ENCODE measurements around the gene BUB1B.
A peak's percentile ranks its signal among the peaks of the same experiment; 100 is the strongest.
"Not testable (repeated sequence)": the region's sequence is repeated elsewhere in the genome, so short reads cannot be mapped to it uniquely, and the experiment has no call there.

BUB1B gene

DNA sequence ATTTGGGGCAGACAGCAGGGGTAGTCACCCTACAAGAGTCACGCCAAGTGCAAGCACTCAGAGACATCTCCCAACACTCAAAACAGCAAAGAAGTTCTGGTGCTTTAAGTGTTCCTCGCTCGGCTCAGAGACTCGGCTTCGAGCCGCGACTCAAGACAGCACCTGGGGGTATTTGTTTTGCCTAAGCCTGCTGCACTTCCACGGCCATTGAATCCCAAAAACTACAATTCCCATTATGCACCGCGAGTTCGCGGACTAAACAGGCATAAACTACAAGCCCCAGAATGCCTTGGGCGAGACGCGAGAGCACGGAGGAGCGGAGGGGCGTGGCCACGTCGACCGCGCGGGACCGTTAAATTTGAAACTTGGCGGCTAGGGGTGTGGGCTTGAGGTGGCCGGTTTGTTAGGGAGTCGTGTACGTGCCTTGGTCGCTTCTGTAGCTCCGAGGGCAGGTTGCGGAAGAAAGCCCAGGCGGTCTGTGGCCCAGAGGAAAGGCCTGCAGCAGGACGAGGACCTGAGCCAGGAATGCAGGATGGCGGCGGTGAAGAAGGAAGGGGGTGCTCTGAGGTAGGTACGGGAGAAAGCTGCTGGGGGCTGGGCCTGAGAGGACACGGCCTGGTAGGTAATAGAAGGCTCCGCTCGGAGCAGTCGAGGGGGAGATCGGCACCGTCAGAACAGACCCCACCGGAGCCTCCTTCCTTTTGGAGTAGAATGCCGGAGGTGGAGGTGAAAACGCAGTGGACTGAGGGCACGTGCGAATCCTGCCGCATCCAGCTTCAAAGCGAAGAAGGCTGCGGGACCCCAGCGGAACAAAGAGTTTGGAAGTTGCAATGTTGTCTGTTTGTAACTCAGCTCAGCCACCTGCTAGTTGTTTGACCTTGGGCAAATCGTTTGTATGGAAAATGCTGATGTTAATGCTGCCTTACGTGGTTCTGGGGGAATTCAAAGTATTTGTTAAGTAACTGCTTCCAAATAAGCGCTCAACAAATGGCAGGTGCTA lies at the start of gene BUB1B:
BUB1B (plus strand) TSS at position 381 of the 1,000 bp plus-strand sequence; CDS start at position 533, 152 bp downstream.
- TF ChIP-seq CTCF (IDR thresholded peaks at IDR 0.05; ENCODE audit: borderline replicate concordance, control extremely low read depth, extremely low read depth, insufficient read depth, missing control alignments) = no peak
- DNase-seq (ENCODE audit: low spot score) = peak; percentile 94
- in situ Hi-C loops (cut with MboI; ENCODE audit: low sequenced_read_pairs, unreplicated experiment) = no loop called here

DNA sequence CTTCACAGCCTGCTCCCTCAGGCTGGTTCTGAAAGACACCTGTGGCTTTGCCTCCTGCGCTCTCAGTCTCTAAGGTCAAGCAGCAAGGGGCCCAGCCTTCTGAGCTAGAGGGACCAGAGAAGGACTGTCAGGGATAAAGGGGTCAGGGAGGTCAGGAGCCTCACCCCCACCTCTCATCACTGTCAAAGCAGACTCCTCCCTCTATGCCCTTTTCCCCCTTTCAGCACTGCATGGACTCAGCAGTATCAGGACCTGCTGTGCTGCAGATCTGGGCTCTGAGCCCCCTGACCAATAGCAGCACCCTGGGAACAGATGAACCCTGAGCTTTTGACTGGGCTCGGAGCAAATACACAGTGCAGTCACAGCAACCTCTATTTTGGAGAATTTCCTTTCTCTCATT lies 49.0 kb upstream of the BUB1B start:
- peak; percentile 7 for DNase-seq (ENCODE audit: low spot score)
- in situ Hi-C loops (cut with MboI; ENCODE audit: low sequenced_read_pairs, unreplicated experiment) = no loop called here
- no peak for TF ChIP-seq CTCF (IDR thresholded peaks at IDR 0.05; ENCODE audit: borderline replicate concordance, control extremely low read depth, extremely low read depth, insufficient read depth, missing control alignments)

DNA sequence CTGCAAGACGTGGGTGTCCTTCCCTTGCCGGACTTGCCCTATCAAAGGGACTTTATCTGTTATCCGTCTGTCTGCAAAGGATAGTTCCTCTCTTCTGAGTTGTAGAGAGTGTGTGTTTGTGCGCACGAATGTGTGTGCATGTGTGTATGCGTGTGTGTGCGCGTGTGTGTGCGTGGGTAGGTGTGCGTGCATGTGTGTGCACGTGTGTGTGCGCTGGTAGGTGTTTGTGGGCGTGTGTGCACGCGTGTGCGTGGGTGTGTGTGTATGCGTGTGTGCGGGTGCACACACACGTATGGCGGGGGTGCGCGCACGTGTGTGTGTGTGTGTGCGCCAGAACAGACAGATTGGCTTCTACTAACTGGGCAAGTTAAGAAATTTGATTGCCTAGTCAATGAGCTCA lies 48.1 kb upstream of the BUB1B start:
- in situ Hi-C loops (cut with MboI; ENCODE audit: low sequenced_read_pairs, unreplicated experiment) = no loop called here

DNA sequence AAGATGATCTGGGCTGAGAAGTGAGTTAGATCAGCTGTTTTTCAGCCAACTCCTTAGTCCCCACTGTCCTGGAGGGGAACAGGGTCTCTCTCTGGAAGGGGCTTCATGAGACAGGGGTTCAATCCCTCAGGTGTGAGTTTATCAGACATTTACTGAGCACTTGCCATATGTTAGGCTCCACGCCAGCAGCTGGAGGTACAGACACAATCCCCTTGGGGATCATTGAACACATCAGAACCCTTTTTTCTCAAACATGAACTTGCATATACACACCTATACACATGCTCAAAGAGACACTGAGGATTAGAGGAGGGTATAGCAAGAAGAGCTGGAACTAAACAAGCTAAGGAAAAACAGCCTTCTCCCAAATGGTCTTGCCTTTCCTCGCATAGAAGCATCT lies 46.7 kb upstream of the BUB1B start:
- TF ChIP-seq CTCF (IDR thresholded peaks at IDR 0.05; ENCODE audit: borderline replicate concordance, control extremely low read depth, extremely low read depth, insufficient read depth, missing control alignments) = no peak
- in situ Hi-C loops (cut with MboI; ENCODE audit: low sequenced_read_pairs, unreplicated experiment) = no loop called here
- peak; percentile 30 for DNase-seq (ENCODE audit: low spot score)

More for the DNA sequence above, 48.1 kb upstream of the BUB1B start:
- DNase-seq (ENCODE audit: low spot score) = no peak
- no peak for TF ChIP-seq CTCF (IDR thresholded peaks at IDR 0.05; ENCODE audit: borderline replicate concordance, control extremely low read depth, extremely low read depth, insufficient read depth, missing control alignments)

DNA sequence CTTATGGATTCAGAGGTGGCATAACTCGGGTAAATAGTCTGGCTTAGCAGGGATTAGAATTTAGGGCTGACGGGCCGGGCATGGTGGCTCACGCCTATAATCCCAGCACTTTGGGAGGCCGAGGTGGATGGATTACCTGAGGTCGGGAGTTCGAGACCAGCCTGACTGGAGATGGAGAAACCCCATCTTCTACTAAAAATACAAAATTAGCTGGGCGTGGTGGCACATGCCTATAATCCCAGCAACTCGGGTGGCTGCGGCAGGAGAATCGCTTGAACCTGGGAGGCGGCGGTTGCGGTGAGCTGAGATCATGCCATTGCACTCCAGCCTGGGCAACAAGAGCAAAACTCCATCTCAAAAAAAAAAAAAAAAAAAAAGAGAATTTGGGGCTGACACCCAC lies 45.8 kb upstream of the BUB1B start:
- in situ Hi-C loops (cut with MboI; ENCODE audit: low sequenced_read_pairs, unreplicated experiment); DNase-seq (ENCODE audit: low spot score): not testable (repeated sequence)

- DNase-seq (ENCODE audit: low spot score) = peak; percentile 77
- TF ChIP-seq CTCF (IDR thresholded peaks at IDR 0.05; ENCODE audit: borderline replicate concordance, control extremely low read depth, extremely low read depth, insufficient read depth, missing control alignments) = no peak
- in situ Hi-C loops (cut with MboI; ENCODE audit: low sequenced_read_pairs, unreplicated experiment) = no loop called here
These were observed 45.2 kb upstream of the BUB1B start for GRCh38 chr15:40115670-40116093.

- no peak for DNase-seq (ENCODE audit: low spot score)
- no peak for TF ChIP-seq CTCF (IDR thresholded peaks at IDR 0.05; ENCODE audit: borderline replicate concordance, control extremely low read depth, extremely low read depth, insufficient read depth, missing control alignments)
- in situ Hi-C loops (cut with MboI; ENCODE audit: low sequenced_read_pairs, unreplicated experiment) = no loop called here
These were observed 42.4 kb upstream of the BUB1B start for GRCh38 chr15:40118473-40118872.
